Measurements from ENCODE around the gene CWH43.
"Not testable (repeated sequence)": the region's sequence is repeated elsewhere in the genome, so short reads cannot be mapped to it uniquely, and the experiment has no call there.

The CWH43 gene

DNA sequence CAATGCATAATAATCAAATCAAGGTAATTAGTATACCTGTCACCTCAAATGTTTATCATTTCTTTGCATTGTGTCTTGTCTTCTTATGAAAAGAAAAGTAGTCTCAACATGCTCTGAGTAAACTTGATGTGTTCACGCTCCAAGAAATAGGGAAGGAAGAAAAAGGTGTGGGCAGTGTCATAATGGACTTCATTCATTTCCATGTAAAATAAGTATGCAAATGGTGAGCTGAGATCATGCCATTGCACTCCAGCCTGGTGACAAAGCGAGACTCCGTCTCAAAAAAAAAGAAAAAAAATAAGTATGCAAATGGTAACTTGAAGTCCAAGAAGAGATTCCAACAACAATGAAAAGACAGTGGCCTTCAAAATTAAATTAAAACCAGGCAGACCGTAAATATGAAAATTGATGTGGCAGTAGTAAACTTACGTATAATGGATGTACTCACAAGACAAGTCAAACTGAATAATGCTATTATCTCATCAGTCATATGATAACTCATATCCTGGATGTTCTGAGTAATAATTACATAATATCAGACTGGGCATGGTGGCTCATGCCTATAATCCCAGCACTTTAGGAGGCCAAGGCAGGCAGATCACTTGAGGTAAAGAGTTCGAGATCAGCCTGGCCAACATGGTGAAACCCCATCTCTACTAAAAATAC lies 6.0 kb upstream of the CWH43 start:
- no peak for DNase-seq

DNA sequence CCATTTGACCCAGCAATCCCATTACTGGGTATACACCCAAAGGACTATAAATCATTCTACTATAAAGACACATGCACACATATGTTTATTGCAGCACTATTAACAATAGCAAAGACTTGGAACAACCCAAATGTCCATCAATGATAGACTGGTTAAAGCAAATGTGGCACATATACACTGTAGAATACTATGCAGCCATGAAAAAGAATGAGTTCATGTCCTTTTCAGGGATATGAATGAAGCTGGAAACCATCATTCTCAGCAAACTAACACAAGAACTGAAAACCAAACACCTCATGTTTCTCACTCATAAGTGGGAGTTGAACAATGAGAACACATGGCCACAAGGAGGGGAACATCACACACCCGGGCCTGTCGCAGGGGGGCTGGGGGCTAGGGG lies 2.1 kb upstream of the CWH43 start:
- DNase-seq: not testable (repeated sequence)

DNA sequence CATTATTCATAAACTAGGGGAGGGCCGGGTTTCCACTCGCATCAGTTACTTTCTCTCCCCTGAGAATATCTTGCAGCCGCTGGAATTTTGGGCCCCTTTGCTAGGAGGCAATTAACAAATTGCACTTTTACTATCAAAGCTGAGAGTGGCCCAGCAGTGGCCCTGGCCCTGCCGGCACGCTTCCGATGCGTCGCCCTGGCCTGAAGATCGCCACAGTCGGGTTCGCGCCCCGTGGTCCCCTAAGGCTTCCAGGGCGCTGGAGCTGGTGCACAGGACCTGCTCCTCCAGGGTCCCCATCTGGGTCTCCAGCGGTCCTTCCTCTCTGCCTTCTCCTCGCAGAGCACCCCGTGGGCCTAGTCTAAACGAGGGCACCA lies 486 bp upstream of the CWH43 start:
- DNase-seq: no peak

DNA sequence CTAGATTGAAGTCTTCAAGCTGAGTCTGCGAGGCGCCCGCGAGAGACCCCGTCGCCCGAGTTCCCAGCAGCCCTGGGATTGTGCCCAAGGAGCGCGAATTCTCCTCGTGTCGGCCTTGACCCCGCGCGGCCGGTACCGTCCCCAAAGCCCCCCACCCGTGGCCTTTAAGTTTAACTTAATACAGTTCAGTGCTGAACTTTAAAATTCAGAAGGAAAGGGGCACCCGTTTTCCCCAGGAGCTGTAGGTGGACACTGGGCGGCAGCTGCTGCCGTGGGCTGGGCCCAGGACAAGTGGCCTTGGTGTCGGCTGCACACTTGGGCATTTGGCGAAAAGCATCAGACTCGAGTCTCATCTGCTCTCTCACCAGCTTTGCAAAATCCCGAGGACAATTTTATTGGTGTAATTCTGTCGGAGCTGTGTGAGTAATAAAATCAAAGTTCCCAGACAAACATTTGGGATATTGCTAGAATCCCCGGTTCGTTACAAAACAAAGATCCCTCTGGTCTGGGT lies 634 bp downstream of the CWH43 start:
- no peak for DNase-seq

DNA sequence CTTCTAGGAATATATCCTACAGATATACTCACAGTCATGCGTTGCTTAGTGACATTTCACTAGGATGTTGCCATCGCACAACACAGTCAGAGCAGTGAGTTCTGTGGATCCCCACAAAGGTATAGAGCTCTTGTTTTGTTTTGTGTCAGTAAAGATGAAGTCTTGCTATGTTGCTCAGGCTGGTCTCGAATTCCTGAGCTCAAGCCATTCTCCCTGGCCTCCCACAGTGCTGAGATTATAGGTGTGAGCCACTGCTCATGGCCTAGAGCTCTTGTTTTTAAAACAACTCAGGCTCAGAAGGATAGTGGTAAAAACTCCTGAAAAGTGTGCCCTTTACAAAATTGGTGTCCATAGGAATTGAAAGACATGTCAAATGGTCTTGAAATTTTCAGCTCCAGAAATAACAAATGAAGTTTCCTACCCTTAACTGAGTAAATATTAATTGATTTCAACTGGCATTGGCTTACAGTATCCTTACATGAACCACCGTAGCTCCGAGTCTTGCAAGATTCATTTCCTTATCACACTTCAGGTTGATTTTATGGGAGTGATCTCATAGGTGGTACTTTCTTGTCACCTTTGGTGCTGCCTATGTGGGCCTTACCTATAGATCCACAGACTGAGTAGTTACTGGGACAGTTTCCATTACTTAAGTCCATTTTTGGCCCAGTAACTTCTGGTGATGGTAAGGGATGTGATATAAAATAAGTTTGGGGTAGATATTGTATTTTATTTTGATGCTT lies 3.6 kb downstream of the CWH43 start:
- DNase-seq: no peak

DNA sequence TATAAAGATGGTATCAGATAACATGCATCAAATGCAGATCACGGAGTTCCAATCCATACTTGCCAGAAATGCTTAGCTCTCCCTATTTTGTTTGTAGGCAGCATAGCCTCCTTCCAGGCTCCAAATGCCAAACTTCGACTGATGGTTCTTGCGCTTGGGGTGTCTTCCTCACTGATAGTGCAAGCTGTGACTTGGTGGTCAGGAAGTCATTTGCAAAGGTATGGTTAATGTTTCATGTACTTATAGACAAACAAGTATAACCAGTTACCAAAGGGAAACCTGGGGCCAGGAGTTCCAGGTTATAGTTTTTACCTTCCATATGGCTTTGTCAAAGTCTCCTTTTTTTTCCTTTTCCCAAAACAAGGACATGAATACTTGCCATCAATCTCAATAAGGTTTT lies 5.3 kb downstream of the CWH43 start:
- no peak for DNase-seq

DNA sequence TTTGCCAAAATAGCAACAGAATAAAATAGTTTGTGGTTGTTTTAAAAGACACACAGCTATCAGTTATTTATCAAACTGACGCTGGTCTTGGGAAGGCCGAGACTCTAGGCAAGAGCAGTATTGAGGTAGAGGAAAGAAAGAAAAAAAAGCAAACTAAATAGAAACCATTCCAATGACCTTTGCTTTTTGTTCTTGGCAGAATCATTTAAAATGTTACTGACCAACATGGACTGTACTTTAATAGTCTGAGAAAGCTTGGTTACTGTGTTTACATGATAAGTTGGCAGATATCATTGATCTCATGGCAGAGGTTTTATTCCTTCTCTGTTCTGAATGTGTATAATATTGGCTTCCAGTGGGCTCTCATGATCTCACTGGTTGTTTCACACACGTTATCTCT lies 11.9 kb downstream of the CWH43 start:
- DNase-seq: no peak

DNA sequence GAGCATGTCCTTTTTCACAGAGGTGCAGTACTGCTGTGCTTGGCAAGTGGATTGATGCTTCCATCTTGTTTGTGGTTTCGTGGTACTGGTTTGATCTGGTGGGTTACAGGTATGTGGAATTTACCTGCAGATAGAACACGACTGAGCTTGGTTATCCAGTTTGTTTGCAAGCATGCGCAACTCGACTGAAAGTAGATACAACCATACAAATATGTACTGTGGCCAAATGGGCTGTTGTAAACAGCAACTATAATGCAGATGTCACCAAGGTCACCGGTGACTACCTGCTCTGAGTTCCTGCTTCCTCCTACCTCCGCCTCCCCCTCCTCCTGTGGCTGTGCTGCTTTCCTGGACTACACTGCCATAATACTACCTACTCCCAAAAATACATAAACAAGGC lies 12.4 kb downstream of the CWH43 start:
- DNase-seq: no peak

DNA sequence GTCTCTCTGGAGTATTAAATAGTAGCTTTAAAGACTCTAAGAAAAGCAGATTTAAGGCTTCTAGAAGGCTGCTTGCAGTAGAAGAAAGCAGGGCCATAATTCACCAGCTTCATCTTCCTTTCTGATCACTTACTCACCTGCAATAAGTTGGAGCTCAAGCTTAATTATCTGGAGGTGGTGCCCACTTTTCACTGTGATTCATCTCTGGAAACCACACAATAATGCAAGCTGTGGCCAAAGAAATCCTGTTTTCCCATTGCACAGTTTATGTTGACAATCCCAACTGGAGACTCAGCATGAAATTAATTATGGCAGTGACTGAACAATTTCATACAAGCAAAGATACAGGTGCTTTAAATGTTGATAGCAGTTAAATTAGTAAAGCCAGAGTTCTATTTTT lies 14.7 kb downstream of the CWH43 start:
- no peak for DNase-seq

DNA sequence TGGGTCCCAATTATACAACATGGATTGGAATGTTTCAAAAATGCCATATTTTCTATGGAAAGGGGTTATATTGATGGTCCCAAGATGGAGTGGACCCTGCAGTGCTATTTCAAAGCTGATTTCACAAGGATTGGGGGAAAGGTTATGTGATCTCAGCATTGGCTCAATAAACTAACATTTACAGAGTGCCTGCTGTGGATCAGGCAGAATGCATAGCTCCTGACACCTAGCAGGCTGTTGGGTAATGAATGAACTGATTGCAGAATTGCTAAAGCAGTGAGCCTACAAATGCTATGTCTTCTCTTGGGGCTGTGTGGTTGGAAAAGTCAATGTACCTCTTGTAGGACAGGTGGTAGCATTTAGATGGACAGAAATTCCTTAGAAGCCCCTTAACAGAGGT lies 16.9 kb downstream of the CWH43 start:
- DNase-seq: no peak

DNA sequence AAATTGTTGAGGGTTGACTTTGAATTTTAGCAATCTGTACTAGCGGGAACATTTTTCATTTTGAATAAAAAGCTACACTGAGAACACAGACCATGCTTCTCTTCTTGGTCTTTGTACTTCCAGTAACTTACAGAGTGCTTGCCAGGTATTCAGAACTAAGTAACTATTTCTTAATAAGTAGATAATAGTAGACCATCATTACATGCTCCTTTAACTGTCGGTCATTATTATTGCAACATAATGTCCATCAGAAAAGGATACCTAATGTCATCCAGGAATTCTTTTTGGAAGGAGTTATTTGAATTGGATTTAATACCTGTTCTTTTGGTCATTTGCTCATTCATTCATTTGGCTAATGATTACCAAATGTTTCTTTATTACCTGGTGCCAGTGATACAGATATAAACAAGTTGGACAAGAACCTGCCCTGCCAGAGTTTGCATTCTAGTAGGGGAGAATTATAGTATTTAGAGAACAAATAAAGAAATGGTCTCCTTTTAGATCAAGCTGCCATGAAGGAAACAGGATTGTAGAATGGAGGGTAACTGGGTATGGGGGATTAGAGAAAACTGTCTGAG lies 32.7 kb downstream of the CWH43 start:
- DNase-seq: no peak

DNA sequence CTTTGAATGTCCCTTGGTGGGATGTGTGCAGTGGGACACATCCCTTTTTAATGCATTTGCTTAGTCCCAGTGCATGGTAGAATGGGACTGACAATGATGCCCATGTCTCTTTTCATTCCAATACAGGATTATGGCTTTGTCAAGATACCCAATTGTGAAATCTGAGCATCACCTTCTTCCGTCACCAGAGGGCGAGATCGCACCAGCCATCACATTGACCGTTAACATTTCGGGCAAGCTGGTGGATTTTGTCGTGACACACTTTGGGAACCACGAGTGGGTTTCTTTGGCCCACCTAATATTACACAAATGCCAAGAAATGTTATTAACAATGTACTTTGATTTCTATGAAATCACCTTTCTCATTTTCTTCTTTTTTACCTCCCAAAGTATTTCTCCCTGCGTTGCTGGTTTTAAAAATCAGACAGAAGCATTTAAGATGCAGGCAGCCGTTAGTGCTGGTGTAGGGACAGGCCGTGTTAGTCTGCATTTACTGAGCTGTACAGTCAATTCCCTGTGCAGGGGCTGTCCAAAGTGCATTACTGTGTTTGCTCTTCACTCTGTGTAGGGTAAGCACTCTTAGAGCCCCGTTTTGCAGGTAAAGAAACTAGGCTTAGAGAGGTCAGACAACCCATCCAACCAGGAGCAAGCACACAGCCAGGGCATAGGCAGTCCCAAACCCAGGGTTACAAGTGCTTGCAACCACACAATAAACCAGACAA lies 46.5 kb downstream of the CWH43 start:
- peak in 1 of 2 donors; percentile 34 for DNase-seq

DNA sequence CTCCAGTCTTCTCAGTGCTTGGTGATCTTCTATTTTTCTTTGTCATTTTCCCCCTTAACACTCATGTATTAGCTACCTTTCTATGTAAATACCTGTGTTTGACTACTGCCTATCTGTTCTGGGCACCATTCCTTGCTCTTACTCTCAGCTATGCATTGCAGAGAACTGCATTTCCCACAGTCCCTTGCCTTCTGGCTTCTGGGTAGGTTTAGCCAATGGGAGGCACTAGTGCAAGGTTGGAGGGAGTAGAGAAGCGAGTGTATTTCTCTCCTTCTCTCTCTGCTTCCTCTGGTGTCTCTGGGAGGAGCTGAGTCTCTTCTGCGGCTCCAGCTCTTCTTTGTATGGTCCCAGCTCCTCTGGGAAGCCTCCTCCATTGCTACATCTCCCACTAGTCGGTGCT lies 50.5 kb downstream of the CWH43 start:
- DNase-seq: no peak

DNA sequence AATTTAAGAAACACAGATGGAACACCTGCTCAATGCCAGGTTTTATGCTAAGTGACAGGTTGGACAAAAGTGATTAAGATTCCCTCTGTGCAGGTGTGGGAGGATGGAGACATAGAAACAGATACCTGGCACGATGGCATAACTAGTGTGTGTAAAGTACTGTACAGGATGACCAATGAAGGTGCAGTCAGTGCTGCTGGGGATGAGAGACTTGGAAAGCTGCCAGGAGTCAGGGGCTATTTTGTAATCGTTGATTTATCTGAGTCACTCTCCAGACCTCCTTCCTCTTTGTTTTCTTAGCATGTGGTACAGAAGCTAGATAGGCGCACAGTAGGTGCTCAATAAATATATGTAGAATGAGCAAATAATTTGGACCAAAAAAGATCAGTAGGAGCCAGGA lies 58.2 kb downstream of the CWH43 start:
- no peak for DNase-seq

DNA sequence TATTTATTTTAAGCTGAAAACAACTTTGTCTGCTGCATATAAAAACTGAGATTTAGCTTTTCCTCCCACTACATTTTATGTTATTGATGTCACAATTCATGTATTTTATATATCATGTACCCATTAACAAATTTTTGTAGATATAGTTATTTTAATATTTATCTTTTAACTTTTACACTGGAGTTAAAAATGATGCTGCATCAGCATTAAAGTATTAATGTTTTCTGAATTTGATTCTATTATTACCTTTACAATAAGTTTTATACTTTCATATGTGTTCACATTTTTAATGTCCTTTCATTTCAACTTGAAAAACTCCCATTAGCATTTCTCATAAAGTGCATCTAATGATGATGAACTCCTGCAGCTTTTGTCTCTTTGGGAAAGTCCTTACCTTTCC lies 72.2 kb downstream of the CWH43 start:
- DNase-seq: no peak

DNA sequence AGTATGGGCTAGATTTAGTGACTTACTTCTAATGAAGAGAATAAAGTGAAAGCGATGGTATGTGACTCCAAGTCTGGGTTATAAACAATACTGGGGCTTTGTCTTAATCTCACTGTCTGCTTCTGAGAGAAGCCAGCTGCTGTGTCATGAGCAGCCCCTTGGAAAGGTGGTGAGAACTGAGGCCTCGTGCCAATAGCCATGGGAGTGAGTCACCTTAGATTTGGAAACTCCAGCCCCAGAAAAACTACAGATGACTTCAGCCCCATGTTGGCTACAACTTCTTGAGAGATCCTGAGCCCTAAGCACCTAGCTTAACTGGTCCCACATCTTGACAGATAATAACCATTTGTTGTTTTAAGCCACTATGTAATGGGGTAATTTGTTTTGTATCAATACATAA lies 77.6 kb downstream of the CWH43 start:
- no peak for DNase-seq

DNA sequence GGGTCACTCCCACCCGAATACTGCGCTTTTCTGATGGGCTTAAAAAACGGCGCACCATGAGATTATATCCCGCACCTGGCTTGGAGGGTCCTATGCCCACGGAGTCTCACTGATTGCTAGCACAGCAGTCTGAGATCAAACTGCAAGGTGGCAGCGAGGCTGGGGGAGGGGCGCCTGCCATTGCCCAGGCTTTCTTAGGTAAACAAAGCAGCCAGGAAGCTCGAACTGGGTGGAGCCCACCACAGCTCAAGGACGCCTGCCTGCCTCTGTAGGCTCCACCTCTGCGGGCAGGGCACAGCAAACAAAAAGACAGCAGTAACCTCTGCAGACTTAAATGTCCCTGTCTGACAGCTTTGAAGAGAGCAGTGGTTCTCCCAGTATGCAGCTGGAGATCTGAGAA lies 86.1 kb downstream of the CWH43 start:
- DNase-seq: not testable (repeated sequence)

DNA sequence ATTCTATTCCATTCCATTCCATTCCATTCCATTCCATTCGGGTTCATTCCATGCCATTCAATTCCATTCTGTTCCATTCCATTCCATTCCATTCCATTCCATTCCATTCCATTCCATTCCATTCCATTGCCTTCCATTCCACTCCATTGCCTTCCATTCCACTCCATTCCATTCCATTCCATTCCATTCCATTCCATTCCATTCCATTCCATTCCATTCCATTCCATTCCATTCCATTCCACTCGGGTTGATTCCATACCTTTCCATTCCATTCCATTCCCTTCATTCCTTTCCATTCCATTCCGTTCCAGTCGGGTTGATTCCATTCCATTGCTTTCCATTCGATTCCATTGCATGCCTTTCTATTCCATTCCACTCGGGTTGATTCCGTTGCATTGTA lies 105.8 kb downstream of the CWH43 start:
- not testable (repeated sequence) for DNase-seq

DNA sequence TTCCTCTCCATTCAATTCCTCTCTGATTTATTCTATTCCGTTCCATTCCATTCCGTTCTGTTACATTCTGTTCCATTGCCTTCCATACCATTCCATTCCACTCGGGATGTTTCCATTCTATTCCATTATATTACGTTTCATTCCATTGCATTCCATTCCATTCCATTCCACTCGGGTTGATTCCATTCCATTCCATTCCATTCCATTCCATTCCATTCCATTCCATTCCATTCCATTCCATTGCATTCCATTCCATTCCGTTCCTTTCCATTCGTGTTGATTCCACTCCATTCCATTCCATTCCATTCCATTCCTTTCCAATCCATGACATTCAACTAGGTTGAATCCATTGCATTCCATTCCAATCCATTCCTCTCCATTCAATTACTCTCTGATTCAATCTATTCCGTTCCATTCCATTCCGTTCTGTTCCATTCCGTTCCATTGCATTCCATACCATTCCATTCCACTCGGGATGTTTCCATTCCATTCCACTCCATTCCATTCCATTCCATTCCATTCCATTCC lies 106.6 kb downstream of the CWH43 start:
- not testable (repeated sequence) for DNase-seq

DNA sequence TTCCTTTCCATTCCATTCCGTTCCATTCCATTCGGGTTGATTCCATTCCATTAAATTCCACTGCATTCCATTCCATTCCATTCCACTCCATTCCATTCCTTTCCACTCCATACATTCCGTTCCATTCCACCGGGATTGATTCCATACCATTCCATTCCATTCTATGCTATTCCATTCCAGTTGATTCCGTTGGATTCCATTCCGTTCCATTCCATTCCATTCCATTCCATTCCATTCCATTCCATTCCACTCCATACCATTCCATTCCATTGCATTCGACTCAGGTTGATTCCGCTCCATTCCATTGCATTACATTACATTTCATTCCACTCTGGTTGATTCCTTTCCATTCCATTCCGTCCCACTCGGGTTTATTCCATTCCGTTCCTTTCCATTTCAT lies 110.1 kb downstream of the CWH43 start:
- not testable (repeated sequence) for DNase-seq

DNA sequence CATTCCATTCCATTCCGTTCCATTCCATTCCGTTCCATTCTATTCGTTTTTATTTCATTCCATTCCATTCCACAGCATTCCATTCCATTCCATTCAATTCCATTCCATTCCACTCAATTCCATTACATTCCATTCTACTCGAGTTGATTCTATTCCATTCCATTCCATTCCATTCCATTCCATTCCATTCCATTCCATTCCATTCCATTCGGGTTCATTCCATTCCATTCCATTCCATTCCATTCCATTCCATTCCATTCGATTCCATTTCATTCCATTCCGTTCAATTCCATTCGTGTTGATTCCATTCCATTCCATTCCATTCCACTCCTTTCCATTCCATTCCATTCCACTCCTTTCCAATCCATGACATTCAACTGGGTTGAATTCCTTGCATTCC lies 110.6 kb downstream of the CWH43 start:
- not testable (repeated sequence) for DNase-seq

DNA sequence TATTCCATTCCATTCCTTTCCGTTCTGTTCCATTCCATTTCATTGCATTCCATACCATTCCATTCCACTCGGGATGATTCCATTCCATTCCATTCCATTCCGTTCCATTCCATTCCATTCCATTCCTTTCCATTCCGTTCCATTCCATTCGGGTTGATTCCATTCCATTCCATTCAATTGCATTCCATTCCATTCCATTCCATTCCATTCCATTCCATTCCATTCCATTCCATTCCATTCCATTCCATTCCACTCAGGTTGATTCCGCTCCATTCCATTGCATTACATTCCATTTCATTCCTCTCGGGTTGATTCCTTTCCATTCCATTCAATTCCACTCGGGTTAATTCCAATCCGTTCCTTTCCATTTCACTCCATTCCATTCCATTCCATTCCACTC lies 111.0 kb downstream of the CWH43 start:
- not testable (repeated sequence) for DNase-seq

DNA sequence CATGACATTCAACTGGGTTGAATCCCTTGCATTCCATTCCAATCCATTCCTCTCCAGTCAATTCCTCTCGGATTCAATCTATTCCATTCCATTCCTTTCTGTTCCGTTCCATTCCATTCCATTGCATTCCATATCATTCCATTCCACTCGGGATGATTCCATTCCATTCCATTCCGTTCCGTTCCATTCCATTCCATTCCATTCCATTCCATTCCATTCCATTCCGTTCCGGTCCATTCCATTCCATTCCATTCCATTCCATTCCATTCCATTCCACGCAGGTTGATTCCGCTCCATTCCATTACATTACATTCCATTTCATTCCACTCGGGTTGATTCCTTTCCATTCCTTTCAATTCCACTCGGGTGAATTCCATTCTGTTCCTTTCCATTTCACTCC lies 111.4 kb downstream of the CWH43 start:
- not testable (repeated sequence) for DNase-seq

Data from stimulated activated CD4-positive, alpha-beta T cell treated with anti-CD3 and anti-CD28 coated beads, Interleukin-2, amount 100 ng/mL, for 24 hours (primary cell).